A549 treated with AZD9567 at 1 μM for 4 hours (cell line): ENCODE data around the gene SLC25A19. TPM values are rescaled to one million over a fixed set of nuclear protein-coding genes. Genes with fewer than 3 reads are reported as not detected.

ENCODE experiments used
- total RNA-seq: library from RNA; stranded (reverse); fragments of 200-300 nt; extraction: Qiagen RNA extraction; gene quantifications from 5 replicates; pipeline ENCODE4 v1.2.3, GENCODE V29; 2022; ENCODE audit not compliant: insufficient read depth

Gene SLC25A19
- total RNA-seq: 16.5 to 24.0 TPM (median 22.8 TPM) in 5 replicates

GRCh38 chr17:75289115-75289831, at the start of gene SLC25A19:
SLC25A19 (minus strand) TSS chr17:75289433; CDS start chr17:75286764, 2,669 bp downstream.

GRCh38 chr17:75270966-75271232, 18.3 kb downstream of the SLC25A19 start, which contains the start of gene MIF4GD:
MIF4GD (minus strand) TSS chr17:75271231; CDS start chr17:75270195, 1,036 bp downstream.

GRCh38 chr17:75261336-75262111, 27.7 kb downstream of the SLC25A19 start, which contains the start of the genes GGA3 and MRPS7:
GGA3 (minus strand) TSS chr17:75261606; CDS start chr17:75261587, 19 bp downstream.
MRPS7 (plus strand) TSS chr17:75261879; CDS start chr17:75261901, 22 bp downstream.

Other genes with a start within 250 kb of the SLC25A19 start
- gene ATP5PD, start 242.5 kb downstream of the SLC25A19 start, total RNA-seq: 490 to 552 TPM (median 514 TPM) in 5 replicates
- 30.8 to 35.2 TPM (median 31.4 TPM) in 5 replicates for gene KCTD2, start 242.2 kb downstream of the SLC25A19 start, total RNA-seq
- gene SLC16A5, start 201.5 kb downstream of the SLC25A19 start, total RNA-seq: 21.2 to 29.7 TPM (median 29.1 TPM) in 5 replicates
- gene ARMC7, start 179.5 kb downstream of the SLC25A19 start, total RNA-seq: 16.3 to 18.8 TPM (median 16.8 TPM) in 5 replicates
- 61.9 to 137 TPM (median 123 TPM) in 5 replicates for gene NT5C, start 157.7 kb downstream of the SLC25A19 start, total RNA-seq
- gene JPT1, start 134.9 kb downstream of the SLC25A19 start, total RNA-seq: 760 to 817 TPM (median 790 TPM) in 5 replicates
- 352 to 579 TPM (median 384 TPM) in 5 replicates for gene SUMO2, start 106.5 kb downstream of the SLC25A19 start, total RNA-seq
- gene NUP85, start 83.8 kb downstream of the SLC25A19 start, total RNA-seq: 91.8 to 101 TPM (median 98.8 TPM) in 5 replicates
- gene GGA3, start 27.8 kb downstream of the SLC25A19 start, total RNA-seq: 21.3 to 34.9 TPM (median 31.4 TPM) in 5 replicates
- 158 to 181 TPM (median 171 TPM) in 5 replicates for gene MRPS7, start 27.6 kb downstream of the SLC25A19 start, total RNA-seq
- 31.9 to 38.5 TPM (median 37.8 TPM) in 5 replicates for gene MIF4GD, start 18.2 kb downstream of the SLC25A19 start, total RNA-seq
- gene GRB2, start 116.2 kb upstream of the SLC25A19 start, total RNA-seq: 90.0 to 100 TPM (median 98.6 TPM) in 5 replicates
- 40.4 to 81.2 TPM (median 42.0 TPM) in 5 replicates for gene TMEM94, start 167.2 kb upstream of the SLC25A19 start, total RNA-seq
- 9.0 to 12.1 TPM (median 9.9 TPM) in 5 replicates for gene CASKIN2, start 226.1 kb upstream of the SLC25A19 start, total RNA-seq
- 37.9 to 51.8 TPM (median 46.7 TPM) in 5 replicates for gene TSEN54, start 227.1 kb upstream of the SLC25A19 start, total RNA-seq
- 13.8 to 36.2 TPM (median 33.6 TPM) in 5 replicates for gene LLGL2, start 236.3 kb upstream of the SLC25A19 start, total RNA-seq